SU-DHL-6 (cell line): ENCODE measurements around the gene EN1.

ENCODE experiments used
- EZH2phosphoT487 ChIP-seq: fragments of 200-600 bp; sonication (generic), shearing (Covaris generic); conservative IDR thresholded peaks from 2 replicates; pipeline ENCODE4 v1.6.1; 2018; ENCODE audit warnings: mild to moderate bottlenecking, antibody characterized with exemption, low read length, moderate library complexity, mixed read lengths
- TF ChIP-seq, protein P1 (sequence below): fragments of 200-600 bp; sonication (generic); IDR thresholded peaks from one replicate; pipeline ENCODE4 v1.5.1; 2017; ENCODE audit warnings: antibody characterized with exemption, mild to moderate bottlenecking, low read length, moderate library complexity; ENCODE audit not compliant: insufficient read depth, poor library complexity, severe bottlenecking

- TF ChIP-seq, protein P1, sequence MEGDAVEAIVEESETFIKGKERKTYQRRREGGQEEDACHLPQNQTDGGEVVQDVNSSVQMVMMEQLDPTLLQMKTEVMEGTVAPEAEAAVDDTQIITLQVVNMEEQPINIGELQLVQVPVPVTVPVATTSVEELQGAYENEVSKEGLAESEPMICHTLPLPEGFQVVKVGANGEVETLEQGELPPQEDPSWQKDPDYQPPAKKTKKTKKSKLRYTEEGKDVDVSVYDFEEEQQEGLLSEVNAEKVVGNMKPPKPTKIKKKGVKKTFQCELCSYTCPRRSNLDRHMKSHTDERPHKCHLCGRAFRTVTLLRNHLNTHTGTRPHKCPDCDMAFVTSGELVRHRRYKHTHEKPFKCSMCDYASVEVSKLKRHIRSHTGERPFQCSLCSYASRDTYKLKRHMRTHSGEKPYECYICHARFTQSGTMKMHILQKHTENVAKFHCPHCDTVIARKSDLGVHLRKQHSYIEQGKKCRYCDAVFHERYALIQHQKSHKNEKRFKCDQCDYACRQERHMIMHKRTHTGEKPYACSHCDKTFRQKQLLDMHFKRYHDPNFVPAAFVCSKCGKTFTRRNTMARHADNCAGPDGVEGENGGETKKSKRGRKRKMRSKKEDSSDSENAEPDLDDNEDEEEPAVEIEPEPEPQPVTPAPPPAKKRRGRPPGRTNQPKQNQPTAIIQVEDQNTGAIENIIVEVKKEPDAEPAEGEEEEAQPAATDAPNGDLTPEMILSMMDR: no peak
- TF ChIP-seq EZH2phosphoT487: no peak
These were observed 8.6 kb downstream of the EN1 start for GRCh38 chr2:118838741-118839455.
